Neuronal stem cell (in vitro differentiated cells): ENCODE measurements around the gene TMEM187. TPM values are rescaled to one million over a fixed set of nuclear protein-coding genes. Genes with fewer than 3 reads are reported as not detected.

Experiments
- DNase-seq: peaks from one replicate; pipeline ENCODE4 v3.0.0-alpha.2; 2013; ENCODE audit warnings: low spot score
- H2AFZ ChIP-seq: one replicate; pipeline ENCODE4 v1.6.1; 2013; ENCODE audit warnings: mild to moderate bottlenecking, low read length, inconsistent platforms
- H2AK5ac ChIP-seq: 2 replicates; pipeline ENCODE4 v1.6.1; 2013; ENCODE audit warnings: low read depth, mild to moderate bottlenecking, inconsistent platforms, low read length, moderate library complexity, mixed read lengths
- H2BK120ac ChIP-seq: 2 replicates; pipeline ENCODE4 v1.6.1; 2013; ENCODE audit warnings: low read depth, mild to moderate bottlenecking, inconsistent platforms, low read length, moderate library complexity, mixed read lengths
- H2BK12ac ChIP-seq: one replicate; pipeline ENCODE4 v1.6.1; 2013; ENCODE audit warnings: low read length, inconsistent platforms
- H2BK15ac ChIP-seq: 2 replicates; pipeline ENCODE4 v1.6.1; 2013; ENCODE audit warnings: mild to moderate bottlenecking, low read length, inconsistent platforms, mixed read lengths
- H2BK5ac ChIP-seq: one replicate; pipeline ENCODE4 v1.6.1; 2013; ENCODE audit warnings: inconsistent platforms, mild to moderate bottlenecking, low read length, moderate library complexity
- H3K14ac ChIP-seq: one replicate; pipeline ENCODE4 v1.6.1; 2013; ENCODE audit warnings: low read length, inconsistent platforms
- H3K18ac ChIP-seq: 2 replicates; pipeline ENCODE4 v1.6.1; 2013; ENCODE audit warnings: low read length, inconsistent platforms
- H3K23ac ChIP-seq: 2 replicates; pipeline ENCODE4 v1.6.1; 2013; ENCODE audit warnings: low read depth, mild to moderate bottlenecking, mixed read lengths, low read length, inconsistent platforms; ENCODE audit not compliant: poor library complexity
- H3K27ac ChIP-seq: replicated peaks from 3 replicates; pipeline ENCODE4 v1.5.1; 2013; ENCODE audit warnings: low read length, inconsistent platforms
- H3K27me3 ChIP-seq, 3 experiments: 2 replicates each; pipeline ENCODE4 v1.6.1; 2013; ENCODE audit warnings: low read length in 3 of 3, mild to moderate bottlenecking in 2 of 3, inconsistent platforms in 1 of 3, low read depth in 1 of 3, mixed read lengths in 1 of 3, moderate library complexity in 1 of 3; ENCODE audit not compliant: control insufficient read depth in 3 of 3, insufficient read depth in 3 of 3
- H3K36me3 ChIP-seq, 2 donors: replicated peaks in 1 of 2; 2 replicates each; pipeline ENCODE4 v1.6.1; 2013; ENCODE audit warnings: low read length in 2 of 2; ENCODE audit not compliant: control insufficient read depth in 2 of 2, insufficient read depth in 2 of 2
- H3K4ac ChIP-seq: 2 replicates; pipeline ENCODE4 v1.6.1; 2013; ENCODE audit warnings: inconsistent platforms, mild to moderate bottlenecking, low read length, moderate library complexity
- H3K4me1 ChIP-seq, 2 donors: 1 replicate in 1 of 2; 2 replicates in 1 of 2; pipeline ENCODE4 v1.6.1; 2013; ENCODE audit warnings: low read length in 2 of 2, low read depth in 1 of 2; ENCODE audit not compliant: control insufficient read depth in 2 of 2, insufficient read depth in 1 of 2
- H3K4me2 ChIP-seq: one replicate; pipeline ENCODE4 v1.6.1; 2013; ENCODE audit warnings: mild to moderate bottlenecking, low read length, inconsistent platforms; ENCODE audit not compliant: insufficient read depth, poor library complexity, severe bottlenecking
- H3K4me3 ChIP-seq, 2 donors: 2 replicates each; pipeline ENCODE4 v1.5.1; 2013; ENCODE audit warnings: low read length in 2 of 2, mild to moderate bottlenecking in 2 of 2, inconsistent platforms in 1 of 2, moderate library complexity in 1 of 2
- H3K79me1 ChIP-seq: one replicate; pipeline ENCODE4 v1.6.1; 2013; ENCODE audit warnings: low read depth, mild to moderate bottlenecking, inconsistent platforms, low read length, moderate library complexity
- H3K9ac ChIP-seq: one replicate; pipeline ENCODE4 v1.6.1; 2013; ENCODE audit warnings: mild to moderate bottlenecking, low read depth, low read length, inconsistent platforms; ENCODE audit not compliant: poor library complexity
- H3K9me3 ChIP-seq, 2 donors: replicated peaks in 1 of 2; 2 replicates each; pipeline versions ENCODE3 to v1.6.1; 2013; ENCODE audit warnings: low read length in 2 of 2, mild to moderate bottlenecking in 2 of 2, inconsistent platforms in 1 of 2, low read depth in 1 of 2, mixed read lengths in 1 of 2, moderate library complexity in 1 of 2; ENCODE audit not compliant: control insufficient read depth in 2 of 2, insufficient read depth in 1 of 2
- H4K8ac ChIP-seq: one replicate; pipeline ENCODE4 v1.6.1; 2013; ENCODE audit warnings: low read depth, mild to moderate bottlenecking, inconsistent platforms, low read length, moderate library complexity
- H4K91ac ChIP-seq: one replicate; pipeline ENCODE4 v1.6.1; 2013; ENCODE audit warnings: low read length, low read depth, mild to moderate bottlenecking, inconsistent platforms; ENCODE audit not compliant: poor library complexity
- WGBS, 2 donors: extraction: QIAGEN DNeasy Blood & Tissue Kit; methylation state at CpG; one replicate each; pipeline ENCODE4 v1.1.7; 2013; ENCODE audit warnings: missing lambda C conversion rate in 2 of 2, mixed read lengths in 1 of 2; ENCODE audit not compliant: insufficient read length in 2 of 2, insufficient replicate concordance in 1 of 2; ENCODE audit errors: extremely low coverage in 2 of 2; 5-methylcytosine and 5-hydroxymethylcytosine counted together
- polyA plus RNA-seq, 2 experiments: library from polyadenylated mRNA; stranded (reverse); fragments of 200-250 nt; gene quantifications; one replicate each; pipeline ENCODE4 v1.2.3, GENCODE V29; 2013

Gene TMEM187
- polyA plus RNA-seq (2013, experiment 1 of 2) = 6.2 TPM
- polyA plus RNA-seq (2013, experiment 2 of 2) = 6.1 TPM

- H4K8ac ChIP-seq = no peak within 1 kb of the TSS
- peak within 1 kb of the TSS; percentile 75 for H2BK15ac ChIP-seq
- peak within 1 kb of the TSS; percentile 57 for H3K4me2 ChIP-seq
- H3K14ac ChIP-seq = peak within 1 kb of the TSS; percentile 38
- peak within 1 kb of the TSS; percentile 66 to 88 for H3K4me3 ChIP-seq
- no peak within 1 kb of the TSS for H4K91ac ChIP-seq
- peak within 1 kb of the TSS; percentile 85 for H3K23ac ChIP-seq
- WGBS, 2 donors = no CpG with 5 or more reads among the region's 103 CpGs
- H3K27ac ChIP-seq = peak within 1 kb of the TSS; percentile 99
- peak within 1 kb of the TSS; percentile 91 for H2BK120ac ChIP-seq
- DNase-seq = peak; percentile 77
- H3K4ac ChIP-seq = no peak within 1 kb of the TSS
- H3K27me3 ChIP-seq = peaks cover 0 to 21% (median 0%) of the 10 kb centered on the region in 3 experiments
- peaks cover 13 to 32% of the 10 kb centered on the region in 2 donors for H3K4me1 ChIP-seq
- peak within 1 kb of the TSS; percentile 99 for H3K18ac ChIP-seq
- peak within 1 kb of the TSS; percentile 93 for H3K9ac ChIP-seq
- peaks cover 0 to 22% of the 10 kb centered on the region in 2 donors for H3K36me3 ChIP-seq
- no peaks in the 10 kb centered on the region for H3K9me3 ChIP-seq
- H3K79me1 ChIP-seq = peaks cover 8% of the 10 kb centered on the region
- H2AK5ac ChIP-seq = no peak within 1 kb of the TSS
- peak within 1 kb of the TSS; percentile 87 for H2BK5ac ChIP-seq
- no peak within 1 kb of the TSS for H2BK12ac ChIP-seq
- H2AFZ ChIP-seq = peak within 1 kb of the TSS; percentile 78
Observed at GRCh38 chrX:153972368-153973126, at the start of gene TMEM187. Gene TMEM187 (plus strand): TSS chrX:153972754. CDS start chrX:153982063, 9,309 bp downstream.

GRCh38 chrX:153922932-153923857 is 49.4 kb upstream of the TMEM187 start:
- H4K8ac ChIP-seq = no peak overlapping the region
- H3K4me1 ChIP-seq = peaks cover 11 to 28% of the 10 kb centered on the region in 2 donors
- H2BK15ac ChIP-seq = no peak overlapping the region
- no peaks in the 10 kb centered on the region for H3K79me1 ChIP-seq
- no peak overlapping the region for H3K4me3 ChIP-seq
- H2BK5ac ChIP-seq = no peak overlapping the region
- no peaks in the 10 kb centered on the region for H3K36me3 ChIP-seq
- H3K4ac ChIP-seq = no peak overlapping the region
- no peak overlapping the region for H3K4me2 ChIP-seq
- H3K27ac ChIP-seq = no peak overlapping the region
- no peaks in the 10 kb centered on the region for H3K9me3 ChIP-seq
- no peak overlapping the region for H3K14ac ChIP-seq
- H2AFZ ChIP-seq = no peak overlapping the region
- H2AK5ac ChIP-seq = no peak overlapping the region
- WGBS, 2 donors = no CpG with 5 or more reads among the region's 25 CpGs
- H3K18ac ChIP-seq = no peak overlapping the region
- H3K9ac ChIP-seq = no peak overlapping the region
- DNase-seq = no peak
- no peak overlapping the region for H3K23ac ChIP-seq
- H2BK120ac ChIP-seq = no peak overlapping the region
- no peak overlapping the region for H4K91ac ChIP-seq
- H2BK12ac ChIP-seq = no peak overlapping the region
- H3K27me3 ChIP-seq = peaks cover 0 to 48% (median 5%) of the 10 kb centered on the region in 3 experiments

GRCh38 chrX:153924149-153924861 is 48.2 kb upstream of the TMEM187 start:
- Histone ChIP-seq H3K27me3 (peaks cover 0 to 37% (median 5%) of the 10 kb centered on the region in 3 experiments), H3K9me3 (no peaks in the 10 kb centered on the region), H2AFZ (peak overlapping the region; percentile 58), H4K91ac (no peak overlapping the region), H3K4me1 (peaks cover 11 to 28% of the 10 kb centered on the region in 2 donors), H2BK5ac (no peak overlapping the region), H3K4me2 (no peak overlapping the region), H2BK15ac (no peak overlapping the region), H3K18ac (no peak overlapping the region), H3K4ac (no peak overlapping the region), H4K8ac (no peak overlapping the region), H3K79me1 (no peaks in the 10 kb centered on the region), H2BK12ac (no peak overlapping the region), H2AK5ac (no peak overlapping the region), H3K36me3 (peaks cover 0 to 4% of the 10 kb centered on the region in 2 donors), H2BK120ac (no peak overlapping the region), H3K14ac (no peak overlapping the region), H3K4me3 (no peak overlapping the region), H3K27ac (no peak overlapping the region), H3K23ac (no peak overlapping the region), H3K9ac (no peak overlapping the region)
- no peak for DNase-seq
- WGBS, 2 donors = no CpG with 5 or more reads among the region's 14 CpGs
